Measurements from ENCODE around the gene S1PR1.
"Not testable (repeated sequence)": the region's sequence is repeated elsewhere in the genome, so short reads cannot be mapped to it uniquely, and the experiment has no call there.

S1PR1 gene
- long read RNA-seq, donor 1, transcript S1PR1-201 (2 exons, 2,909 nt), result major isoform, 8 of 17 reads
- long read RNA-seq, donor 1, partial matches to known transcripts, result 9 of 17 reads
- long read RNA-seq, donor 1, other reads (novel, unspliced or antisense), result 0 of 17 reads
- long read RNA-seq, donor 2, partial matches to known transcripts, result 0 of 2 reads
- long read RNA-seq, donor 2, other reads (novel, unspliced or antisense), result 0 of 2 reads
- long read RNA-seq, donor 3, transcript S1PR1-201 (2 exons, 2,909 nt), result major isoform, 8 of 10 reads
- long read RNA-seq, donor 3, partial matches to known transcripts, result 0 of 10 reads
- long read RNA-seq, donor 3, other reads (novel, unspliced or antisense), result 0 of 10 reads
- long read RNA-seq, donor 4, transcript S1PR1-201 (2 exons, 2,909 nt), result major isoform, 11 of 20 reads
- long read RNA-seq, donor 4, partial matches to known transcripts, result 9 of 20 reads
- long read RNA-seq, donor 4, other reads (novel, unspliced or antisense), result 0 of 20 reads
- long read RNA-seq, donor 5, transcript S1PR1-201 (2 exons, 2,909 nt), result major isoform, 12 of 17 reads
- long read RNA-seq, donor 5, partial matches to known transcripts, result 5 of 17 reads
- long read RNA-seq, donor 5, other reads (novel, unspliced or antisense), result 0 of 17 reads
- long read RNA-seq, donor 6, transcript S1PR1-201 (2 exons, 2,909 nt), result major isoform, 5 of 5 reads
- long read RNA-seq, donor 6, partial matches to known transcripts, result 0 of 5 reads
- long read RNA-seq, donor 6, other reads (novel, unspliced or antisense), result 0 of 5 reads
- long read RNA-seq, donor 7, transcript S1PR1-201 (2 exons, 2,909 nt), result major isoform, 9 of 10 reads
- long read RNA-seq, donor 7, partial matches to known transcripts, result 0 of 10 reads
- long read RNA-seq, donor 7, other reads (novel, unspliced or antisense), result 0 of 10 reads
- long read RNA-seq, donor 8, transcript S1PR1-201 (2 exons, 2,909 nt), result major isoform, 10 of 10 reads
- long read RNA-seq, donor 8, partial matches to known transcripts, result 0 of 10 reads
- long read RNA-seq, donor 8, other reads (novel, unspliced or antisense), result 0 of 10 reads

- DNase-seq, result peak; percentile 79
These were observed at the start of gene S1PR1 for GRCh38 chr1:101236516-101237228. S1PR1 (plus strand) TSS chr1:101237019; CDS start chr1:101238985, 1,966 bp downstream.

GRCh38 chr1:101187297-101187696 is 49.5 kb upstream of the S1PR1 start:
- no peak for DNase-seq

GRCh38 chr1:101188331-101188730 is 48.5 kb upstream of the S1PR1 start:
- no peak for DNase-seq

GRCh38 chr1:101188968-101189367 is 47.9 kb upstream of the S1PR1 start:
- not testable (repeated sequence) for DNase-seq

GRCh38 chr1:101190441-101190840 is 46.4 kb upstream of the S1PR1 start:
- DNase-seq, result no peak

GRCh38 chr1:101191049-101191448 is 45.8 kb upstream of the S1PR1 start:
- DNase-seq, result no peak

GRCh38 chr1:101193733-101194169 is 43.1 kb upstream of the S1PR1 start:
- no peak for DNase-seq

GRCh38 chr1:101194746-101195145 is 42.1 kb upstream of the S1PR1 start:
- no peak for DNase-seq

- DNase-seq, result no peak
These were observed 40.2 kb upstream of the S1PR1 start for GRCh38 chr1:101196668-101197067.

GRCh38 chr1:101198842-101199636 is 37.8 kb upstream of the S1PR1 start:
- DNase-seq, result no peak

- DNase-seq, result no peak
These were observed 37.2 kb upstream of the S1PR1 start for GRCh38 chr1:101199637-101199982.

- DNase-seq, result no peak
These were observed 36.3 kb upstream of the S1PR1 start for GRCh38 chr1:101200513-101200912.

- DNase-seq, result no peak
These were observed 32.8 kb upstream of the S1PR1 start for GRCh38 chr1:101203820-101204540.

- DNase-seq, result no peak
These were observed 31.4 kb upstream of the S1PR1 start for GRCh38 chr1:101205457-101205856.

- not testable (repeated sequence) for DNase-seq
These were observed 30.7 kb upstream of the S1PR1 start for GRCh38 chr1:101206139-101206538.

- not testable (repeated sequence) for DNase-seq
These were observed 29.5 kb upstream of the S1PR1 start for GRCh38 chr1:101207271-101207670.

- no peak for DNase-seq
These were observed 28.9 kb upstream of the S1PR1 start for GRCh38 chr1:101207891-101208290.

GRCh38 chr1:101215363-101216011 is 21.3 kb upstream of the S1PR1 start:
- no peak for DNase-seq

GRCh38 chr1:101216623-101217022 is 20.2 kb upstream of the S1PR1 start:
- no peak for DNase-seq

GRCh38 chr1:101217148-101217547 is 19.7 kb upstream of the S1PR1 start:
- DNase-seq, result no peak

Data from right kidney (tissue), 9 donors.